H9 (cell line): ENCODE measurements around the gene COX17. TPM values are rescaled to one million over a fixed set of nuclear protein-coding genes. Genes with fewer than 3 reads are reported as not detected.

Experiments used
- DNase-seq: peaks from one replicate; pipeline ENCODE4 v3.0.0-alpha.2; 2017
- H2AFZ ChIP-seq: one replicate; pipeline ENCODE4 v1.6.1; 2013; ENCODE audit warnings: mild to moderate bottlenecking, low read length, control low read depth, moderate library complexity
- H2AK5ac ChIP-seq: 2 replicates; pipeline ENCODE4 v1.6.1; 2013; ENCODE audit warnings: low read length, control low read depth, mixed read lengths; ENCODE audit not compliant: insufficient read length
- H2BK120ac ChIP-seq: one replicate; pipeline ENCODE4 v1.6.1; 2013; ENCODE audit warnings: low read depth, mild to moderate bottlenecking, low read length, control low read depth, inconsistent platforms; ENCODE audit not compliant: poor library complexity, severe bottlenecking
- H2BK12ac ChIP-seq: 2 replicates; pipeline ENCODE4 v1.6.1; 2013; ENCODE audit warnings: low read length, control low read depth, mixed read lengths, low read depth; ENCODE audit not compliant: insufficient read length
- H2BK15ac ChIP-seq: 2 replicates; pipeline ENCODE4 v1.6.1; 2013; ENCODE audit warnings: low read depth, low read length, control low read depth
- H2BK20ac ChIP-seq: one replicate; pipeline ENCODE4 v1.6.1; 2013; ENCODE audit warnings: low read depth, mild to moderate bottlenecking, low read length, control low read depth, inconsistent platforms; ENCODE audit not compliant: poor library complexity, severe bottlenecking
- H2BK5ac ChIP-seq: 2 replicates; pipeline ENCODE4 v1.6.1; 2013; ENCODE audit warnings: low read length, control low read depth, mixed read lengths; ENCODE audit not compliant: insufficient read length
- H3K14ac ChIP-seq: 2 replicates; pipeline ENCODE4 v1.6.1; 2013; ENCODE audit warnings: low read length, control low read depth; ENCODE audit not compliant: insufficient read depth
- H3K18ac ChIP-seq: 2 replicates; pipeline ENCODE4 v1.6.1; 2013; ENCODE audit warnings: low read depth, mild to moderate bottlenecking, mixed read lengths, low read length, control low read depth; ENCODE audit not compliant: insufficient read length
- H3K23ac ChIP-seq: 2 replicates; pipeline ENCODE4 v1.6.1; 2013; ENCODE audit warnings: low read length, control low read depth, mixed read lengths, low read depth; ENCODE audit not compliant: insufficient read length
- H3K23me2 ChIP-seq: 2 replicates; pipeline ENCODE4 v1.6.1; 2013; ENCODE audit warnings: low read depth, mild to moderate bottlenecking, mixed read lengths, low read length, control low read depth; ENCODE audit not compliant: insufficient read length, poor library complexity, severe bottlenecking
- H3K27ac ChIP-seq: 2 replicates; pipeline ENCODE4 v1.5.1; 2013; ENCODE audit warnings: low read length, control low read depth, mixed read lengths, low read depth; ENCODE audit not compliant: insufficient read length
- H3K27me3 ChIP-seq: 2 replicates; pipeline ENCODE4 v1.6.1; 2013; ENCODE audit warnings: low read length, control low read depth, inconsistent platforms; ENCODE audit not compliant: insufficient read depth
- H3K4ac ChIP-seq: 2 replicates; pipeline ENCODE4 v1.6.1; 2013; ENCODE audit warnings: low read depth, mild to moderate bottlenecking, control low read depth, inconsistent platforms, low read length, moderate library complexity
- H3K4me1 ChIP-seq: 2 replicates; pipeline ENCODE4 v1.6.1; 2013; ENCODE audit warnings: low read length, control low read depth, inconsistent platforms; ENCODE audit not compliant: insufficient read depth
- H3K4me2 ChIP-seq: 2 replicates; pipeline ENCODE4 v1.6.1; 2013; ENCODE audit warnings: low read length, control low read depth, mixed read lengths; ENCODE audit not compliant: insufficient read length, insufficient read depth
- H3K56ac ChIP-seq: 2 replicates; pipeline ENCODE4 v1.6.1; 2013; ENCODE audit warnings: low read depth, mild to moderate bottlenecking, mixed read lengths, low read length, control low read depth; ENCODE audit not compliant: insufficient read length
- H3K79me1 ChIP-seq: 2 replicates; pipeline ENCODE4 v1.6.1; 2013; ENCODE audit warnings: low read depth, mild to moderate bottlenecking, moderate library complexity, low read length, control low read depth, inconsistent platforms; ENCODE audit not compliant: insufficient read depth, poor library complexity, severe bottlenecking
- H3K79me2 ChIP-seq: 2 replicates; pipeline ENCODE4 v1.6.1; 2013; ENCODE audit warnings: low read length, control low read depth, inconsistent platforms; ENCODE audit not compliant: insufficient read depth
- H3K9ac ChIP-seq: 2 replicates; pipeline ENCODE4 v1.6.1; 2013; ENCODE audit warnings: low read length, control low read depth, mixed read lengths; ENCODE audit not compliant: insufficient read length; ENCODE audit errors: extremely low read depth
- H3K9me3 ChIP-seq: one replicate; pipeline ENCODE4 v1.6.1; 2013; ENCODE audit warnings: low read depth, low read length, inconsistent platforms; ENCODE audit not compliant: control insufficient read depth
- H3T11ph ChIP-seq: one replicate; pipeline ENCODE4 v1.6.1; 2013; ENCODE audit warnings: mild to moderate bottlenecking, low read length, control low read depth, inconsistent platforms
- H4K20me1 ChIP-seq: one replicate; pipeline ENCODE4 v1.6.1; 2013; ENCODE audit not compliant: control insufficient read depth, insufficient read length, insufficient read depth
- H4K5ac ChIP-seq: 2 replicates; pipeline ENCODE4 v1.6.1; 2013; ENCODE audit warnings: low read depth, mild to moderate bottlenecking, mixed read lengths, low read length, control low read depth; ENCODE audit not compliant: insufficient read length
- H4K8ac ChIP-seq: replicated peaks from 2 replicates; pipeline ENCODE4 v1.6.1; 2013; ENCODE audit warnings: low read length, control low read depth, mixed read lengths, low read depth; ENCODE audit not compliant: insufficient read length
- H4K91ac ChIP-seq: 2 replicates; pipeline ENCODE4 v1.6.1; 2013; ENCODE audit warnings: low read depth, mild to moderate bottlenecking, moderate library complexity, mixed read lengths, low read length, control low read depth; ENCODE audit not compliant: insufficient read length
- H3K27ac Mint-ChIP-seq, 3 experiments: 2 replicates in 2 of 3; 3 replicates in 1 of 3; pipeline ENCODE4 v1.8.0; 2020 to 2021; ENCODE audit warnings: mixed read lengths in 3 of 3, mild to moderate bottlenecking in 1 of 3, moderate library complexity in 1 of 3
- H3K27me3 Mint-ChIP-seq: 2 replicates; pipeline ENCODE4 v1.8.0; 2021; ENCODE audit warnings: low read depth, mild to moderate bottlenecking, moderate library complexity, mixed read lengths
- H3K36me3 Mint-ChIP-seq, 3 experiments: 2 replicates in 2 of 3; 3 replicates in 1 of 3; pipeline ENCODE4 v1.8.0; 2020 to 2021; ENCODE audit warnings: low read depth in 3 of 3, mixed read lengths in 3 of 3; ENCODE audit not compliant: insufficient read depth in 1 of 3
- H3K4me1 Mint-ChIP-seq, 2 experiments: 2 replicates each; pipeline ENCODE4 v1.8.0; 2020; ENCODE audit warnings: mixed read lengths in 2 of 2
- H3K4me3 Mint-ChIP-seq, 2 experiments: 2 replicates in 1 of 2; 3 replicates in 1 of 2; pipeline ENCODE4 v1.8.0; 2020 to 2021; ENCODE audit warnings: mild to moderate bottlenecking in 2 of 2, mixed read lengths in 2 of 2, moderate library complexity in 1 of 2
- H3K9me3 Mint-ChIP-seq, 2 experiments: 2 replicates in 1 of 2; 3 replicates in 1 of 2; pipeline ENCODE4 v1.8.0; 2020; ENCODE audit warnings: mild to moderate bottlenecking in 2 of 2, mixed read lengths in 2 of 2, moderate library complexity in 1 of 2
- WGBS: extraction: QIAGEN DNeasy Blood & Tissue Kit; methylation state at CpG from one replicate; pipeline ENCODE4 v1.1.7; 2013; ENCODE audit warnings: missing lambda C conversion rate, low lambda C conversion rate, mixed read lengths; ENCODE audit not compliant: insufficient read length; ENCODE audit errors: extremely low coverage; 5-methylcytosine and 5-hydroxymethylcytosine counted together
- total RNA-seq: library from RNA; stranded (reverse); gene quantifications from 2 replicates; pipeline ENCODE4 v1.2.1, GENCODE V29; 2021
- TF ChIP-seq, protein P1 (sequence below): fragments of 200-600 bp; sonication (generic); conservative IDR thresholded peaks from 3 replicates; pipeline ENCODE4 v1.8.0; 2021; ENCODE audit warnings: antibody characterized with exemption, mild to moderate bottlenecking

The COX17 gene
- total RNA-seq, 1 experiment from 2014 or later = 47.0 TPM

DNA sequence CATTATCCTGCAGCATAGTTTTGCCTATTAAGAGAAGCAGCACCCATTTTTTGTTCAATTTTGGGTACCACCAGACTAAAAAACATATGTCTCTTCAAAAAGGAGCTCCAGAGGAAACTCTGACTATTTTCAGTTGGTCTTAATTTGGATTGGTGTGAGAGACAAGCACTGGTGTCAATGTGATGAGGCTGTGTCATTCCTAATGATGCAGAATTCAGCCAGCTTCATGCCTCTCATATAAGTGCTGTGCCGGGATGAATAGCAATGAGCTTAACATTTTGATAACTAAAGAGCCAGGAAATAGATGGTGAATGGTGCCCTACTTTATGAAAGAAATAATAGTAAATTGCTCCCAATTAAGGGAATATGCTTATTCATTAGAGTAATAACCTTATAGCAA lies 32.7 kb downstream of the COX17 start:
- Histone ChIP-seq H3K18ac (no peak overlapping the region), H3K14ac (no peak overlapping the region), H3K4me1 (no peaks in the 10 kb centered on the region; the same call in 1 of the 2 replicates), H3K27me3 (no peaks in the 10 kb centered on the region), H3K79me1 (no peaks in the 10 kb centered on the region), H4K20me1 (no peaks in the 10 kb centered on the region), H3T11ph (no peak overlapping the region), H3K9me3 (no peaks in the 10 kb centered on the region), H3K56ac (no peak overlapping the region), H2BK5ac (no peak overlapping the region), H2BK15ac (no peak overlapping the region), H3K4me2 (no peak overlapping the region), H3K4ac (no peak overlapping the region), H2BK12ac (no peak overlapping the region), H3K23ac (no peak overlapping the region), H2AK5ac (no peak overlapping the region), H3K23me2 (no peaks in the 10 kb centered on the region), H2BK120ac (no peak overlapping the region), H2BK20ac (no peak overlapping the region), H4K5ac (no peak overlapping the region), H4K91ac (no peak overlapping the region), H3K9ac (no peak overlapping the region), H4K8ac (no peak overlapping the region), H2AFZ (no peak overlapping the region), H3K79me2 (no peaks in the 10 kb centered on the region), H3K27ac (no peak overlapping the region)
- H3K9me3 Mint-ChIP-seq = no peaks in the 10 kb centered on the region
- no CpG with 5 or more reads among the region's 1 CpG for WGBS
- H3K36me3 Mint-ChIP-seq = no peaks in the 10 kb centered on the region; a peak in 1 of 7 replicates
- TF ChIP-seq, protein P1, sequence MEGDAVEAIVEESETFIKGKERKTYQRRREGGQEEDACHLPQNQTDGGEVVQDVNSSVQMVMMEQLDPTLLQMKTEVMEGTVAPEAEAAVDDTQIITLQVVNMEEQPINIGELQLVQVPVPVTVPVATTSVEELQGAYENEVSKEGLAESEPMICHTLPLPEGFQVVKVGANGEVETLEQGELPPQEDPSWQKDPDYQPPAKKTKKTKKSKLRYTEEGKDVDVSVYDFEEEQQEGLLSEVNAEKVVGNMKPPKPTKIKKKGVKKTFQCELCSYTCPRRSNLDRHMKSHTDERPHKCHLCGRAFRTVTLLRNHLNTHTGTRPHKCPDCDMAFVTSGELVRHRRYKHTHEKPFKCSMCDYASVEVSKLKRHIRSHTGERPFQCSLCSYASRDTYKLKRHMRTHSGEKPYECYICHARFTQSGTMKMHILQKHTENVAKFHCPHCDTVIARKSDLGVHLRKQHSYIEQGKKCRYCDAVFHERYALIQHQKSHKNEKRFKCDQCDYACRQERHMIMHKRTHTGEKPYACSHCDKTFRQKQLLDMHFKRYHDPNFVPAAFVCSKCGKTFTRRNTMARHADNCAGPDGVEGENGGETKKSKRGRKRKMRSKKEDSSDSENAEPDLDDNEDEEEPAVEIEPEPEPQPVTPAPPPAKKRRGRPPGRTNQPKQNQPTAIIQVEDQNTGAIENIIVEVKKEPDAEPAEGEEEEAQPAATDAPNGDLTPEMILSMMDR = no peak
- H3K27ac Mint-ChIP-seq = no peak overlapping the region
- H3K4me1 Mint-ChIP-seq = peaks cover 19 to 24% of the 10 kb centered on the region in 2 experiments
- DNase-seq = no peak
- H3K4me3 Mint-ChIP-seq = no peak overlapping the region
- no peaks in the 10 kb centered on the region for H3K27me3 Mint-ChIP-seq
